HG03520 (cell line): ENCODE data around the gene RIN3.

Experiments
- ATAC-seq: cut with Tn5 transposase; IDR thresholded peaks from one replicate; pipeline ENCODE4 v1.9.1; 2021; ENCODE audit warnings: mild to moderate bottlenecking, moderate library complexity; ENCODE audit not compliant: unreplicated experiment

The RIN3 gene

DNA sequence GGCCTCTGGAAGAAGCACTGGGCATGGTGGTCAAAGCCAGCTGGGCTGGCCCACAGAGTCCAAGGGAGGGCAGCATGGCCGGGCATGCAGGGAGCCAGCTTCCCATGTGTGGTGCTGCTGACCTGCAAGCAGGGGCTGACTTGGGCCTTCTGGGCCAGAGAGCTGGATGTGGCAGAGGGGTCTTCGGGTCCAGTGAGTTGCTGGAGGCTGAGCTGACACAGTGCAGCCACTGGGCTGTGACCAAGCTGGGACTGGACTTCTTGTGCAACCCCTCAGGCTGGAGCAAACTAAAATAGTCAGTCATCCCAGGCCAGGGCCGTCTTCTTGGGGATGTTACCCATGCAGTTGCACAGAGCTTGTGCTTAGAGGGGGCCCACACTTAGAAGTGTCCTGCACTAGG is 7.3 kb upstream of the RIN3 start:
- ATAC-seq, result no peak

DNA sequence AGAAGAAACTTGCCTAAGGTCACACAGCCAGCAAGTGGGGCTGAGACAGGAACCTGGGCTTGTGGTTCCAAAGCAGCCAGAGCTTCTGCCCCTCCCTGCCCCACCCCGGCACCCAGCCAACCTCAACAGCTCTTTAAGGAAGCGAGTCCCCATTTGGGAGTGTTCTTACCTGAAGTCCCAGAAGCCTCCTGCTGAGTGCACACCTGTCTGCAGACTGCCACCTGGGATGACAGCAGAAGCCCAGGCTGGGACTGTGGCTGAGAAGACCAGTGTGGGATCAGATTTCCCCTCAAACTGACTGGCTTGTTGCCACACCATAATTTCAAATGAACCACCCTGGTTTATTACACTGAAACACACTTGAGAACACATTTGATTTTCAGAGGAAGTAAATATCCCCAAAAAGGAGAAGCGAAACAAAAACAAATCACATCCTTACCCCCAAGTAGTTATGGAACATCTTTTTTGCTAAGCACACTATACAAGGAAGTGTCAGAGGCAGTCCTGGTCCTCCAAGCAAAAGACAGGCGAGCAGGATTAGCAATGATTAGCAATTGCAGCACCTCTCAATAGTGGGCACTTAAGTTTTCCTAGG is 6.3 kb upstream of the RIN3 start:
- ATAC-seq, result no peak

DNA sequence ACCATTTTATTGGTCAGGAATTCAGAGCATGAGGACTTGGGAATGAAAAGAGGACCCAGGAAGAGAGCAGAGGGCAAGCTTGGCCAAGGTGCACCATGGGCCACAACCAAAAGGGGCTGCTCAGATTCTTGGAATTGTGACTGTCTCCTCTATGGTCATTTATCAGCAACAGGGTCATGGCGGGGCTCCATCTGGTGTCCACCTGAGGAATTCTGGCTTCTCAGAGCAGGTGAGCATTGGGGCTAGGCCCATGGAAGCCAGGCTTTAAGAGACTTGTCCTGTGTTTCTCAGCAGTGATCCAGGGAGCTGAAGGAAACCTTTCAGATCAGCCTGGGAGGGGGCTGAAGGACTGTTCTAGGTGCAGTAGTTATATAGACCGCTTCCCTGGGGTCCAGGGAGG is 2.6 kb upstream of the RIN3 start:
- no peak for ATAC-seq

DNA sequence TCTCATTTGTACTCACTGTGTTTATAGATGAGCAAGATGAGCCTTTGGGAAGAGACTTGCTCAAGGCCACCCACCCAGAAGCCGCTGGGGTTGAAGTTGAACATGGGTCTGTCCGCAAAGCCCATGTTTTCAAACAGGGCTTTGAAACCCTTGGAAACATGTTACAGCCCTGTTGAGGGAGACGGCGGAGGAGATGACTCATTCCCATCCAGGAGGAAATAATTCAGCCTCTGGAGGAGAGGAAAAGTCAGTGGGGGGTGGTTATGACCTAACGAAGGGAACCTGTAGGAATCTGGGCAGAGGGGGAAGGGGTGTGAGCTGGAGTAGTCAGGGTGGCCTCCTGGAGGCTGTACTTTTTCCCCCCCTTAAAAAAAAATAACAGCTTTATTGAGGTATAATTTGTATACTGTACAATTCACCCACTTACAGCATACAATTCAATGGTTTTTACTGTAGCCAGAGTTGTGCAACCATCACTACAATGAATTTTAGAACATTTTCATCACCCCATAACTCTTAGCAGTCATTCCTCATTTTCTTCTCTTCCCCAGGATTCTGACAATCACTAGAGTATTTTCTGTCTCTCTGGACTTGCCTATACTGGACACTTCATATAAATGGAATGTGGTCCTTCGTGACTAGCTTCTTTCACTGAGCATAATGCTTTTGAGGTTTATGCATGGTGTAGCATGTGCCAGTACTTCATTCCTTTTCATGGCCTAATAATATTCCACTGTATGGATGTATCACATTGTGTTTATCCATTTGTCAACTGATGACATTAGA is 1.9 kb upstream of the RIN3 start:
- ATAC-seq, result no peak

DNA sequence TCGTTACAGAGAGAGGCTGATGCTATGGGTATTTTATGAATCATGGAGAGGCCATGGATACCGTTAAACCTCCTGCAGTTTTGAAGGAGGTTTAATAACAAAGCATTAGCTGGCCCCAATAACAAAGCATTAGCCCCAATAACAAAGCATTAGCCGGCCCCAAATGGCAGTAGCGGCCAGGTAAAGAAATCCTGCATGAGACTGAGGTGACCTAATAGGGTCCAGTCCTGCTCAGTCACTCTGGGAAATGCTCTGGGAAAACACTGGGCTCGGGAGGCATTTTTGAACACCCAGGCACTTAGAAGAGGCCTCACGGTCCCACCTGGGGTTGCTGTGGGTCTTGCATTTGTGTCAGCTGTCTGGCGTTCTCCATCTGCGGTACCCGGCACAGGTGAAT is 776 bp upstream of the RIN3 start:
- no peak for ATAC-seq

DNA sequence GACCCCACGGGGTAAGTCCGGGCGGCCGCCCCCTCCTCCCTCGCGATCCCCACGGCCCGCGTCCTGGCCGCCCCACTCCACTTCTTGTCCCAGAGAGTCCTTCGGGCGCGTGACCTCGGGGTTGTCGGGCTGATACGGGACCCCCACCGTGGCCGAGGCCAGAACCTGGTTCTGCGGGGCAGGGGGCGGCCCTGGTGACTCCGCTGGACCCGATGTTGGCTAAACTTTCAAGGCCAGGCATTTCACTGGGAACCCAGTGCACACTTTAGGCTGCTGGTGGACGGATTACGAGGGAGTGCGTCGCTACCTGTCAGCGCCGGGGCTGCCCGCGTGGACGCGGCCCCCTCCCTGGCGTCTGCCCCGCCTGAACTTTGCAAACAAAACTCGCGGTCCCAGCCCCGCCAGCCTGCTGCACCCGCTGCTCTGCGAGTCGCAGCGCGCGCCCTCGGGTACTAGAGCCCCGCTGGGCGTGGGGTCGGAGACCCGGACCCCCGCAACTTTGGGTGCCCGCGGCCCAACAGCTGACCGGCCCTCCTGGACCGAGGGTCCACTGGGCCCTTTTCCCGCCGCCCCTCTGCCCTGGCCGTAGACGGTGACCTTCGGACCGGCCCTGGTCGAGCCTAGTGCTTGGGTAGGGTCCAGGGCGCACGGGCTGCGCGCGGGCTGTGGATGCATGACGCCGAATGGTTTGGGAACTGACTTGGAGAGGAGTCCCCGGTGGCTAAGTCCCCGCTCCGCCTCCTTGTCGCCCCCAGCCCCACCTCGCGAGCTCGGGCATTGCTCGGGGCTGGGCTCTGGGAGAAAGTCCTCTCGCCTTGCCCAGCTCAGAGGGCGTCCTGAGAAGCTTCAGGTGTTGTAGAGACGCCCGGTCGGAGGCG is 624 bp downstream of the RIN3 start:
- peak; percentile 25 for ATAC-seq

DNA sequence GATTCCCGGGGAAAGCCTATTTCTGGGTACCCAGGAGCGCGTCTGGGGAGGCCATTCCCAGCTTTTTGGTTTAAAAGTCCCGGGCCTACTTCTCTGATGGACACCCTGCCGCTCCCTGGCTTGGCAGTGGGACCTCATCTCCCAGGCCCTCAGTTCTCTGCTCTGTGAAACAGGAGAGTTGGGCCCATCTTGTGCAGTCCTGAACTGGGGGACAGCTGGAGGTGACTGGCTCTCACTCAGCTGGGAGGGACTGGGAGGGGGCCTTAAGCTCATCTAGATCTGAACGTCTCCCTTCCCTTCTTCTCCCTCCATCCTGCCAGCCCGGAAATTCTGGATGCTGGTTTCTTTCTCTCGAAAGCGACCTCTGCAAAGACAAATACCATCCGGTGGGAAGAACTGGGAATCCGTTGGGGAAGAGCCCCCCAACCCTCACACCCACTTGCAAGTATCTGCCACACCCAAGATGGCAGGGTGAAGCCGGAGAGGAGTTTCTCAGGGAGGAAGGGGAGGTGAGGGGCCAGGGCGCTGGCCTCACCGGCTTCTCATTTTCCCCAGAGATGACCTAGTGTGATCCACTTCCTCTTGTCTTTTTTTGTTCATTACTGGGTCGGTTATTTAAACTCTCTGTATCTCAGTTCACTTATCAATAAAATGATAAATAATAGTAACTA is 1.4 kb downstream of the RIN3 start:
- ATAC-seq, result no peak

DNA sequence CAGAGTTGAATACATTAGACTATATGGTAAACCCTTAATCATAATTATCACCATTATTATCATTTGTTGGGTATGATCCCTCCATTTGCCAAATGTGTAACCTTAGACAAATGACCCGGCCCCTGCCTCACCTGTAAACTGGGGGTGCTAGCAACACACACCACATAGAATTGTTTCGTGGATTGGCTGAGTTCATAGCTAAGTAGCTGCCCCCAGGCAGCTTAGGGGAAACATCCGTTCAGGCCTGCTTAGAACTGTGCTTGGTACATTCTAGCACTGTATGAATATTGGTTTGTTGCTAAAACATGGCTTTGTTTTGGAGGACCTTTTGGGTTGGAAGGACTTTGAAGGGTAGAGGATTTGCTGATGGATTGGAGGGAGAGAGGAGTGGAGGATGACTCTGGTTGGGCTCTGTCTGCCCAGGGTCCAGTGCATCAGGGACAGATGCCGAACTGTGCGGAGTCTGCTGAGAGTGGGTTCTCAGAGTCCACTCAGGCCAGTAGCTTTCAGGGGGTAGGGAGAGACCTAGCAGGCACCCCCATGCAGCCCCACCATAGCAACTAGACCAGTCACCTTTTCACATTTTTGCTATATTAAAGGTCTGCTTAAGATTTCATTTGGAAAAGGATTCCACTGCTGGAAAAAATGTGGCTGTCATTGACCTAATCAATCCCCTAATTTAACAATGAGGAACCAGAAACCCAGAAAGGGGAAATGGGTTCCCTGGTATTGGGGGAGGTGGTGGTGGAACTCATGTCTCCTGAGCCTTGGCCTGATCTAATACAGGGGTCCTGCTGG is 2.2 kb downstream of the RIN3 start:
- ATAC-seq, result no peak

DNA sequence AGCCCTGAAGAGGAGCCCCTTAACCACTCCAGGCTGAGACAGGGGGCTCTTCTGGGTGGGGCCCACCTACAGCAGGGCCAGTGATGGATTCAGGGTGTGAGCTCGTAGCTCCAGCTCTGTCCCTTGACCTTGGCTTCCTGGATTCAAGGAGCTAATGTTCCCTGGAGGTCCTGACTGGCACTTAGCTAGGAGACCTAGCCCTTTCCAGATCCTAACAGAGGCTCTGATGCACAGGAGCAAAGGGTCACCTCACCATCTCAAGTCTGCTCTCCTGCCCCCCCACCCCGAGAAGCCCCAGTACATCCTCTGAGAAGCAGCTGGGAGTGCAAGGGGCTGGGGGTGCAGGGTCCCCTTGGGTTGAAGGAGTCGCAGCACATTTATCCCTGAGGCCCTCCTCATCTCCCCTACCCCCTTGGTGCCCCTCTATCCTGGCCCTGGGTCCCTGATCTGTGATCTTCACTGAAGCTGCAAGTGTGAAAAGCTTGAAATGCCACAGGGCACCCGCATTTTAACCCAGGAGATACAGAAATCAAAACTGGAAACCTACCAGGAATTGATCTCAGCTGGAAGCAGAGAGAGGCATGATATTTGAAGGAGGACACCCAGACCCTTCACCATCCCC is 2.9 kb downstream of the RIN3 start:
- ATAC-seq, result no peak

DNA sequence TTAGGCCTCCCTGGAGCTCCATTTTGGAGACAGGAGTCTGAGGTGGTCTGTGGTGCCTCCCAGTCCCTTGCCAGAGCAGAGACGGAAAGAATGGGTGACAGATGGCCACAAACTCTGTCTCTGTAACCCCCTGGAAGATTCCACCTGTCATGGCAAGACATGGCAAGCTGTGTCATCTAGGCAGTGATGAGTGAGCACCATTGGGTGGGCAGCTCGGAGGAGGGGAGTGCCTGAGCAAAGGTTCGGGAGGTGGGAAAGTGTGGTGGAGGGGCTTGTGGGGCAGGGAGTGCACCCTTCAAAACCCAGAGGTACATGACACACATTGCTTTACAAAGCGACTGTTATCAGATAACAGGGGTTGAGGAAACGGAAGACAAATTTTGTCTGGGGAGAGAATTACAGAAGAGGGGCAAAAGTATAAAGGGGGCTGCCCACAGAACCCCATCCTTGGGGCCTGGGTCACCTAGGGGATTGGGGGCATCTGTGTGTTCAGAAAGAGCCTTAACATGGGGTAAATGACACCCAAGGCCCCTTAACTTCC is 3.5 kb downstream of the RIN3 start:
- no peak for ATAC-seq

DNA sequence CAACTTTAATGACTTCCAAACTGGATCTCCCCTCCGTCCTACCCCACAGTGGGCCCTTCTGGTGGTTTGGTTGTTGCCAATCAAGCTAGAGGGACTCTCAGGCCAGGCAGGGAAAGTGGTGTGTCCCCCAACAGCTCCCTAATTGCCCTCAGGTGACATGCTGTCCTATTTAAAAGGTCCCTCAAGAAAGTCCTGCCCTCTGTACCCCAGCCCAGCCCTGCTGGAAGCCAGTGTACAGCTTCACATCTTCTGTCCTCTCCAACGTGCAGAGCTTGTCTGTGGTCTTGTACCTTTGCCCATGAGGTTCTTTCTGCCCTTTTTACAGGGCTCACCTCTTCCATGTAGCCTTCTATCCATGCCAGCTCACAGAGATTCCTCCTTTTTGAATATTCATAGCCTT is 4.2 kb downstream of the RIN3 start:
- ATAC-seq, result no peak

DNA sequence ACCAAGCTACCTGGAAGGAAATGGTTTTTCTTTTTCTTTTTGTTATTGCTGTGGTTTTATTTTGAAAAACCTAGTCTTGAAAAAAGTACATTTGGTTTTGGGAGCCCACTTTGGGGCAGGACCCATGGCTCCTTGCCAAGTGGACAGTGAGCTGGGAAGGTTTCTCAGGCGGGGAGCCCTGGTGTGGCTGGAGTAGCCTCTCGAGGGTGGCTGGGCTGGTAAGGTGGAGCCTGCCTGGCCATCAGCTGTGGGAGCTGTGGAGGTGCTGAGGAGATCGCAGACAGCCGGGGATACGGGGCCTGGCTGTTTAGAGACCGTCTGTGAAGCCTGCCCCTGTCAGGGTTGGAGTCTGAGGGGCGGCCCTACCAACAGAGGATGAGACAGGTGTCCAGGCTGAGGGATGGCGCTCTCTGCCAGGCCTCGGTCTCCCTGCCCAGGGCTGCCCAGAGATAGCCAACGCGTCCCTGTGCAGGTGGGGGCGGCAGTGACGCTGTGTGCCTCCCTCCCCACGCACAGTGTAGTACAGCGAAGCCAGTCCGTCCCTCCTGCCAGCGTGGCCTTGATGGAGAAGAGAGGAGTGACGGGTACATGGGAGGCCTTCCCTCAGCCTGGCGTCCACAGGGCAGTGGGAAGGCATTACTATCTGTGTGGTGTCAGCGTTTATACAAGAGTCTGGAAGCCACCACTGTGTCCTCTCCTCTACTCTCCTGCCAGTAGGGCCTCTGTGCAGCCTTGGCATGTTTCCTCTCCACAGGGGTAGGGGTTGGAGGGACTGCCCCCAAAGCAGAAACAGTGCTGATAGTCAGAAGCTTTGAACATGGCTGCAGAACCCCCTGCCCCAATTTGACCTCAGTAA is 5.9 kb downstream of the RIN3 start:
- no peak for ATAC-seq

DNA sequence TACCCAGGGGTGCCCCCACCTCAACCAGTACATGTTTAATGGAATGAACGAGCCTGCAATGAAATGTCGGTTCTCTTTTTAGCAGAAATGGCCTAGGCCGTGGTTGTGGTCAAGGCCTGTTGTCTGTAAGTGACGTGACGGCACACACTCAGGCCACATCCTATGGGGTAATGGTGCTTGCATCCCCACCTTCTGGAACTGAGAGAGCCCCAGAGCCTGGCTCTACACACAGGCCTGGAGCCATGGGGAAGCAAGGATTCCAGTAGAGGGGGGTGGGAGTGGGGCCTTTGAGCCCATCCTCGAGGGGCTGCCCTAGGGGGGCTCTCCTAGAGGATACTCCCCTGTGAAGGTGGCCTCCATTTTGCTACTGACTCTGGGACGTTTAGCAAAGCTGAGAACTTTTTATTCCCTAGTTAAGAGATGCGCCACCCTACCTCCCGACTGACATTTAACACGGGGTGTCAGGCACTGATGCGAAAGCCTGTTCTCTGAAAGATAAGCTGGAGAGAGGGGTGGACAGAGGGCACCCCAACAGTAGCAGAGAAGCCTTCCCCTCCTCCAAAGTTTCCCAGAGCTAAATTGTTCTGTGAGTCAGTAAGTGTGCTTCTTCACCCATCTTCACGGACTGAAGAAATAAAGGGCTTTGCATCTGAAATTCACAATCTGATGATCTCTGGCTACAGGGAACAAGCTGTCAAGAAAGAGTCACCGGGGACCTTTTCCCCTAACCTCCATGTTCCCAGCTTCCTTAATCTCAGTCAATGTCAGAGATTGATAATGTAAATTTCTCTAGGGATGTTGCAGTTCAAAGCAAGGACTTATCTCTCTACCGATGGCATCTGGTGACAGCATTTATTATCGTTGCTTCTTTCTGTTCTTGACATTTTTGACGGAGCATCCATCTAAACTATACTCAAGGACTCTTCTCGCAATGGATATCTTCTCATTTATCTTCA is 6.8 kb downstream of the RIN3 start:
- ATAC-seq, result no peak

DNA sequence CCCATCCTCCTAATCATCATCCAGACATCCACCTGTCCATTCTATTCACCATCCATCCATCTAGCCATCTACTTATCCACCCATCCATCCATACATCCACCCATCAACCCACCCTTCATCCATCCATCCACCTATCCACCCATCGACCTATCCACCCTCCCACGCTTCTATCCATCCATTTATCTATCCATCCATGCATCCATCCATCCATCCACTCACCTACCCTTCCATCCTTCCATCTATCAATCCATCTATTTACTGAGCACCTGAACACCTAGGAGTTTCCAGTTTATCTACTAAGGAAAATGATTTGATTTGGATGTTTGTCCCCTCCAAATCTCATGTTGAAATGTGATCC is 7.5 kb downstream of the RIN3 start:
- no peak for ATAC-seq

DNA sequence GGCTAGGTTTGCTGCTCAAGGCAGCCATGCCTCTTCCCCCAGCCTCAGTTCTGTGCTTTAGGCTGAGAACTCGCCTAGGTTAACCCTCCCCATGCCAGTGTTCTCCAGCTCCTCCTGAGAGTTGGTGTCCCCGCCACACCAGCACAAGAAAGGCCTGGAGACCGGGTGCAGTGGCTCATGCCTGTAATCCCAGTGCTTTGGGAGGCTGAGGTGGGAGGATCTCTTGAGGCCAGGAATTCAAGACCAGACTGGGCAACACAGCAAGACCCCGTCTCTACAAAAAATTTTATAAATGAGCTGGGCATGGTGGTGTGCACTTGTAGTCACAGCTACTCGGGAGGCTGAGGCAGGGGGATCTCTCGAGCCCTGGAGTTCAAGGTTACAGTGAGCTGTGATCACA is 10.2 kb downstream of the RIN3 start:
- no peak for ATAC-seq

DNA sequence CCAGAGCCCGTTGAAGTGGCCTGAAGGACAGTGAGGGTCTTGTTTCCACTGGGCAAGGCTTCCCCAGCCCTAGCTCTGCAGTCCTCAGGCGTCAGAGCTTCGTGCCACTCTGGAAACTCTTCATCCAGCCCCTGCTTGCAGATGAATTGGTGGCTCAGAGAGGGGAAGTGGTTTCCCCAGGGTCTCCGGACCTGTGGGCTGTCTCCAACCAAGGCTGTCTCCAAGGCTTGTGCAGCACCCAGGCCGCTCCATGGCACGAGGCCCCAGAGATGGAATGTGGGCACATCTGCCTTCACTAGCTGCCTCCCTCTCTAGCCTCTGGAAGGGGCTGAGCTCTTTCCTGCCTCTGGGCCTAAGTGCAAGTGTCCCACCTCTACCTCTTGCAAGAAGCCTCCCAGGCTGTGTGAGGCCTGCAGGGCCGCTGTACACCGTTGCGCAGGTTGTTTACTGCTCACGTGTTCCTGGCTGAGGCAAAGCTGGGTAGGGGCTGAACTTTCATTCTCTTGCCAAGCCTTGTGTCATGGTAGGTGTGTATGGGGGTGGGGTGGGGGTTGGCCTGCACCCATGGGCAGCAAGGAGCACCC is 11.1 kb downstream of the RIN3 start:
- no peak for ATAC-seq

DNA sequence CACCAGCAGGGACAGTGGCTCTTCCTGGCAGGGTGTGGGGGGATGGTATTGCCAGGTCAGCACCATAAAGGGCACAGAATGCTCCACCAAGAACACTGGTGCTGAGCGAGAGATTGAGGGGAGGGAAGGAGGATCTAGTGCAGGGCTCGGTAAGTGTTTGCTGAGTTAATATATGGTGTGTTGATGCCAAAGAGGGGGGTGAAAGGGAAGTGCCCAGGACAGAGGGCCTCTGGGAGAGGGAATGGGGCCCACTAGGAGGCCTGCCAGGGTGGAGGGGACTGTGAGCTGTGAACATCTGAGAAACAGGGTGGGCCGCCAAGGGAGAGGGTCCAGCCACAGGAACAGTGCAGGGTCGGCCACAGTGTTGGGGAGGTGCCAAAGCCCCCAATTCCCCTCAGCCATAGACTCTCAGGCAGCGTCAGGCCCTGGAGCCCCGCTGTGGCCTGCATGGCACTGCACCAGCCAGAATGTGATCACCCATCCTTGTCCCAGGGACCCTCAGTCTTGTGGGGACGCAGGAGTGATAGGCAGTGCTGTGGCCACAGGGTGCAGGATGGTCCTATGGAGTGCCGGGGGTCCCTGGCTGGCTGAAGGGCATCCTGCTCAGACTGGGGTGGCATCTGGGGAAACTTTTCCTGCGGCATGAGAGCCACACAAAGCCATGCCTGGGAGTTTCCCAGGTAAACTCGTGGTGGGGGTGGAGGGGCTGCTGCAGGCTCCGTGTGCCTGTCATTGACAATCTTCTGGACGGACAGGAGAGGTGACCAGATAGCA is 11.9 kb downstream of the RIN3 start:
- no peak for ATAC-seq
